Stomach (tissue), 9 donors: ENCODE data around the gene OR52K1. TPM values are rescaled to one million over a fixed set of nuclear protein-coding genes. Genes with fewer than 3 reads are reported as not detected.

ENCODE experiments used
- DNase-seq, 2 donors: peaks; one replicate each; pipeline versions ENCODE4 v3.0.0 to v3.0.0-alpha.2; 2013 to 2019
- H3K27ac ChIP-seq, 5 donors: fragments of 200-600 bp in 4 of 5; sonication (generic) in 4 of 5; one replicate each; pipeline ENCODE4 v1.5.1; 2013 to 2019; ENCODE audit warnings: mild to moderate bottlenecking in 1 of 5, moderate library complexity in 1 of 5
- H3K27me3 ChIP-seq, 3 donors: fragments of 200-600 bp; sonication (generic); one replicate each; pipeline ENCODE4 v1.5.1; 2017 to 2019; ENCODE audit warnings: mixed run types in 1 of 3
- H3K36me3 ChIP-seq, 4 donors: fragments of 200-600 bp; sonication (generic); 1 replicate in 3 of 4; 2 replicates in 1 of 4; pipeline ENCODE4 v1.5.1; 2016 to 2019
- H3K4me1 ChIP-seq, 4 donors: fragments of 200-600 bp; sonication (generic); one replicate each; pipeline ENCODE4 v1.5.1; 2016 to 2019
- H3K4me3 ChIP-seq, 4 donors: fragments of 200-600 bp; sonication (generic) in 3 of 4; one replicate each; pipeline ENCODE4 v1.5.1; 2016 to 2019; ENCODE audit warnings: mild to moderate bottlenecking in 1 of 4
- H3K9me3 ChIP-seq, 4 donors: fragments of 200-600 bp; sonication (generic); one replicate each; pipeline ENCODE4 v1.5.1; 2016 to 2019
- CTCF ChIP-seq, 7 experiments: fragments of 450-650 bp in 4 of 7; fragments of 200-600 bp in 3 of 7; sonication (generic) in 3 of 7; IDR thresholded peaks; one replicate each; pipeline ENCODE4 v1.5.1; 2016 to 2019; ENCODE audit warnings: antibody characterized with exemption in 7 of 7, control low read depth in 2 of 7, mild to moderate bottlenecking in 1 of 7
- EP300 ChIP-seq: sonication (generic); formaldehyde crosslinking; IDR thresholded peaks from one replicate; pipeline ENCODE4 v1.6.1; 2017; ENCODE audit warnings: antibody characterized with exemption
- POLR2A ChIP-seq, 4 donors: fragments of 450-650 bp; IDR thresholded peaks; one replicate each; pipeline ENCODE4 v1.6.1; 2016; ENCODE audit warnings: antibody characterized with exemption in 4 of 4, control low read depth in 2 of 4, mild to moderate bottlenecking in 1 of 4, moderate library complexity in 1 of 4
- POLR2AphosphoS5 ChIP-seq, 3 donors: sonication (generic); formaldehyde crosslinking; IDR thresholded peaks; one replicate each; pipeline ENCODE4 v1.6.1; 2016; ENCODE audit warnings: antibody characterized with exemption in 3 of 3
- WGBS, 5 donors: extraction: QIAGEN DNeasy Blood & Tissue Kit in 3 of 5; methylation state at CpG; one replicate each; pipeline versions ENCODE4 v1.1.5 to v1.1.7; 2013 to 2018; 5-methylcytosine and 5-hydroxymethylcytosine counted together
- intact Hi-C: fragments of 100-400 bp; cut with DNase I; formaldehyde crosslinking; loops from one replicate; pipeline ENCODE4 v1.15.1; 2023; ENCODE audit warnings: low total_unique reads
- polyA plus RNA-seq, 3 donors: library from polyadenylated mRNA; stranded (reverse); fragments of 200-250 nt; gene quantifications; one replicate each; pipeline ENCODE4 v1.2.3, GENCODE V29; 2013
- total RNA-seq, 5 donors: library from RNA; depleted of rRNA; stranded (reverse); fragments of >200 nt; gene quantifications; one replicate each; pipeline versions ENCODE4 v1.1.0 to v1.2.3, GENCODE V29; 2014 to 2016
- donor health status: healthy with polysubstance abuse.
- donor health status: Bipolar disorder and iron deficiency.
- donor health status: healthy.

Gene OR52K1
- total and polyA plus RNA-seq, 8 donors = not detected

GRCh38 chr11:4511282-4512245 is 29.1 kb downstream of the OR52K1 start:
- Histone ChIP-seq H3K27me3 (no peaks in the 10 kb centered on the region), H3K9me3 (no peaks in the 10 kb centered on the region), H3K36me3 (no peaks in the 10 kb centered on the region), H3K4me1 (peaks cover 0 to 34% (median 6%) of the 10 kb centered on the region in 4 donors), H3K27ac (peak overlapping the region in 1 of 5 donors; percentile 32), H3K4me3 (no peak overlapping the region)
- WGBS, 5 donors = 40 to 66% (median 48%) methylated on average over 4 to 5 of the region's 5 CpGs
- intact Hi-C loops = no loop called here
- TF ChIP-seq CTCF (IDR thresholded peaks at IDR 0.05) (no peak), POLR2AphosphoS5 (IDR thresholded peaks at IDR 0.05) (no peak), POLR2A (IDR thresholded peaks at IDR 0.05) (no peak), EP300 (no peak)
- no peak for DNase-seq

GRCh38 chr11:4514196-4514595 is 31.8 kb downstream of the OR52K1 start:
- TF ChIP-seq POLR2AphosphoS5 (IDR thresholded peaks at IDR 0.05) (no peak), POLR2A (IDR thresholded peaks at IDR 0.05) (no peak), CTCF (IDR thresholded peaks at IDR 0.05) (no peak), EP300 (no peak)
- intact Hi-C loops = no loop called here
- Histone ChIP-seq H3K4me1 (peaks cover 0 to 34% (median 6%) of the 10 kb centered on the region in 4 donors), H3K27ac (no peak overlapping the region), H3K36me3 (no peaks in the 10 kb centered on the region), H3K4me3 (no peak overlapping the region), H3K9me3 (no peaks in the 10 kb centered on the region), H3K27me3 (no peaks in the 10 kb centered on the region)
- 70 to 90% (median 79%) methylated on average over 1 of the region's 1 CpG for WGBS, 5 donors
- no peak for DNase-seq

GRCh38 chr11:4522339-4522738 is 39.9 kb downstream of the OR52K1 start:
- intact Hi-C loops = no loop called here
- H3K36me3 ChIP-seq = no peaks in the 10 kb centered on the region
- peaks cover 0 to 10% (median 0%) of the 10 kb centered on the region in 3 donors for H3K27me3 ChIP-seq
- no peak overlapping the region for H3K4me3 ChIP-seq
- no peaks in the 10 kb centered on the region for H3K4me1 ChIP-seq
- TF ChIP-seq EP300 (no peak), CTCF (IDR thresholded peaks at IDR 0.05) (no peak), POLR2AphosphoS5 (IDR thresholded peaks at IDR 0.05) (no peak), POLR2A (IDR thresholded peaks at IDR 0.05) (no peak)
- DNase-seq = no peak
- WGBS, 5 donors = 49 to 72% (median 55%) methylated on average over 2 of the region's 2 CpGs
- H3K27ac ChIP-seq = no peak overlapping the region
- no peaks in the 10 kb centered on the region for H3K9me3 ChIP-seq

GRCh38 chr11:4522752-4523151 is 40.3 kb downstream of the OR52K1 start:
- Histone ChIP-seq H3K9me3 (no peaks in the 10 kb centered on the region), H3K27me3 (peaks cover 0 to 10% (median 0%) of the 10 kb centered on the region in 3 donors), H3K27ac (no peak overlapping the region), H3K36me3 (no peaks in the 10 kb centered on the region), H3K4me3 (no peak overlapping the region), H3K4me1 (no peaks in the 10 kb centered on the region)
- TF ChIP-seq POLR2AphosphoS5 (IDR thresholded peaks at IDR 0.05) = no peak
- no peak for TF ChIP-seq CTCF (IDR thresholded peaks at IDR 0.05)
- no peak for TF ChIP-seq POLR2A (IDR thresholded peaks at IDR 0.05)
- TF ChIP-seq EP300 = no peak
- 71 to 89% (median 88%) methylated on average over 6 of the region's 6 CpGs for WGBS, 5 donors
- DNase-seq = no peak
- intact Hi-C loops = no loop called here
